Measurements from ENCODE around the gene GGT6.

DNA sequence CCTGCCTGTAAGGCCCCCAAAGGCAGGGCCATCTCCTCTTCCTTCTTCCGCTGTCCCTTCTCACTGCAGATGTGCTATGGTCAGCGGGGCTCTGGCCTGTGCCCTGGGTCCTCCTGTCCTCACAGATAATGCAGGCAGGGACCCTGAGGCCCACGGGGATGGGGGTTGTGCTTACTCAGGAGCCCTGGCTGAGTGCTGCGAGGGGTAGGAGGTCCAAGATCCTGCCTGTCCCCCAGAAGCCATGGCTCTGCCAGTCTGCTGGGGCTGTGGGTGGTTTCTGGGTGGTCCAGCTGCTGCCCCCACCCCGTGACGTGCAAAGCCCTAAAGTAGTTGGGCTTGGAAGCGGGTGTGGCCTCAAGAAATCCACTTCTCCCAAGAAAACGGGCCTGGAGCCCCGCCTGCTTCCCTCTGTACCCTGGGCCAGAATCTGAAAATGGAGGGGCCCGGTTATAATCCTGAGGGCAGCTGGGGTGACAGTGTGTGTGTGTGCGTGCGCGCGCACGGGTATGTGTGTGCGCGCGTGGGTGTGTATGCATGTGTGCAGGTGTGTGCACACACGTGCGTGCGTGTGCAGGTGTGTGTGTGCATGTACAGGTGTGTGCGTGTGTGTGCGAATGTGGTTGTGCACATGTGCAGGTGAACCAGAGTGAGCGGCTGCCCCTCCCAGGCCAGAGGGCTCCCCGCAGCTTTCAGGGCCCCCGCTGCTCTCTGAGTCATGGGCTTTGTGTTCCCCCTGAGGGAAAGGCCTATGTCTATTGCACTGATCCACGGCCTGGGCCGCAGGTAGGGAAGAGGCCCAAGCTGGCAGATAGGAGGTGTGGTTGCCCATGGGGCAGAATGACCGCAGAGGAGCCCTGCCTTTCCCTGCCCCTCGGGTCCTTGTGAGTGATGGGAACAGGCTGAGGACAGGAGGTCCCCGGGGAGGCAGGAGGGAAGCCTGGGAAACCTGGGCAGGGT, 47.9 kb downstream of the GGT6 start:
- TF ChIP-seq, protein P1, sequence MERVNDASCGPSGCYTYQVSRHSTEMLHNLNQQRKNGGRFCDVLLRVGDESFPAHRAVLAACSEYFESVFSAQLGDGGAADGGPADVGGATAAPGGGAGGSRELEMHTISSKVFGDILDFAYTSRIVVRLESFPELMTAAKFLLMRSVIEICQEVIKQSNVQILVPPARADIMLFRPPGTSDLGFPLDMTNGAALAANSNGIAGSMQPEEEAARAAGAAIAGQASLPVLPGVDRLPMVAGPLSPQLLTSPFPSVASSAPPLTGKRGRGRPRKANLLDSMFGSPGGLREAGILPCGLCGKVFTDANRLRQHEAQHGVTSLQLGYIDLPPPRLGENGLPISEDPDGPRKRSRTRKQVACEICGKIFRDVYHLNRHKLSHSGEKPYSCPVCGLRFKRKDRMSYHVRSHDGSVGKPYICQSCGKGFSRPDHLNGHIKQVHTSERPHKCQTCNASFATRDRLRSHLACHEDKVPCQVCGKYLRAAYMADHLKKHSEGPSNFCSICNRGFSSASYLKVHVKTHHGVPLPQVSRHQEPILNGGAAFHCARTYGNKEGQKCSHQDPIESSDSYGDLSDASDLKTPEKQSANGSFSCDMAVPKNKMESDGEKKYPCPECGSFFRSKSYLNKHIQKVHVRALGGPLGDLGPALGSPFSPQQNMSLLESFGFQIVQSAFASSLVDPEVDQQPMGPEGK (CRISPR knock-in tag; IDR thresholded peaks at IDR 0.05; ENCODE audit: borderline replicate concordance), result no peak
- no peak for TF ChIP-seq TSHZ2 (CRISPR knock-in tag; IDR thresholded peaks at IDR 0.05)
- no peak for TF ChIP-seq ZC3H10 (CRISPR knock-in tag; IDR thresholded peaks at IDR 0.05)
- no peak for TF ChIP-seq ZNF565 (CRISPR knock-in tag; conservative IDR thresholded peaks at IDR 0.05; ENCODE audit: low read depth)
- TF ChIP-seq, protein P2, sequence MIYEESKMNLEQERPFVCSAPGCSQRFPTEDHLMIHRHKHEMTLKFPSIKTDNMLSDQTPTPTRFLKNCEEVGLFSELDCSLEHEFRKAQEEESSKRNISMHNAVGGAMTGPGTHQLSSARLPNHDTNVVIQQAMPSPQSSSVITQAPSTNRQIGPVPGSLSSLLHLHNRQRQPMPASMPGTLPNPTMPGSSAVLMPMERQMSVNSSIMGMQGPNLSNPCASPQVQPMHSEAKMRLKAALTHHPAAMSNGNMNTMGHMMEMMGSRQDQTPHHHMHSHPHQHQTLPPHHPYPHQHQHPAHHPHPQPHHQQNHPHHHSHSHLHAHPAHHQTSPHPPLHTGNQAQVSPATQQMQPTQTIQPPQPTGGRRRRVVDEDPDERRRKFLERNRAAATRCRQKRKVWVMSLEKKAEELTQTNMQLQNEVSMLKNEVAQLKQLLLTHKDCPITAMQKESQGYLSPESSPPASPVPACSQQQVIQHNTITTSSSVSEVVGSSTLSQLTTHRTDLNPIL (CRISPR knock-in tag; IDR thresholded peaks at IDR 0.05; ENCODE audit: low read depth), result no peak
- TF ChIP-seq TCF4 (CRISPR knock-in tag; IDR thresholded peaks at IDR 0.05; ENCODE audit: borderline replicate concordance), result no peak

All from SK-N-SH treated with all-trans-retinoic acid at 6 μM for 48 hours (cell line).